ENCODE data around the gene PSMB10. TPM values are rescaled to one million over a fixed set of nuclear protein-coding genes. Genes with fewer than 3 reads are reported as not detected.

Gene PSMB10
- total RNA-seq, 1 experiment from 2014 or later, result 41.0 TPM

DNA sequence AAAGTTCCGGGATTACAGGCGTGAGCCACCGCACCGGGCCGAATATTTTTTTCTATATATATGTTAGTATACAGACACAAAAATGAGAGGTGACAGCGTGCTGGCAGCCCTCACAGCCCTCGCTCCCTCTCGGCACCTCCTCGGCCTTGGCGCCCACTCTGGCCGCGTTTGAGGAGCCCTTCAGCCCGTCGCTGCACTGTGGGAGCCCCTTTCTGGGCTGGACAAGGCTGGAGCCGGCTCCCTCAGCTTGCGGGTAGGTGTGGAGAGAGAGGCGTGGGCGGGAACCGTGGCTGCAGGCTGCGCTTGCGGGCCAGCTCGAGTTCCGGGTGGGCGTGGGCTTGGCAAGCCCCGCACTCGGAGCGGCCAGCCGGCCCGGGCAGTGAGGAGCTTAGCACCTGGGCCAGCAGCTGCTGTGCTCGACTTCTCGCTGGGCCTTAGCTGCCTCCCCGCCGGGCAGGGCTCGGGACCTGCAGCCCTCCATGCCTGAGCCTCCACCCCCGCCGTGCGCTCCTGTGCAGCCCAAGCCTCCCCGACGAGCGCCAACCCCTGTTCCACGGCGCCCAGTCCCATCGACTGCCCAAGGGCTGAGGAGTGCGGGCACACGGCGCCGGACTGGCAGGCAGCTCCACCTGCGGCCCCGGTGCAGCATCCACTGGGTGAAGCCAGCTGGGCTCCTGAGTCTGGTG is 45.5 kb upstream of the PSMB10 start:
- no peak overlapping the region for H3K27ac ChIP-seq (ENCODE audit: low read depth, low read length)
- CTCF ChIA-PET, result no interaction called here
- ATAC-seq, result no peak
- intact Hi-C loops (cut with micrococcal nuclease), result no loop called here
- H3K27me3 ChIP-seq (ENCODE audit: insufficient read depth, low read length), result no peaks in the 10 kb centered on the region
- H2AFZ ChIP-seq (ENCODE audit: low read depth, low read length, poor library complexity, severe bottlenecking), result no peak overlapping the region
- H3K79me2 ChIP-seq (ENCODE audit: insufficient read depth, low read length), result no peaks in the 10 kb centered on the region
- no peaks in the 10 kb centered on the region for H3K9me2 ChIP-seq (ENCODE audit: insufficient read depth)
- RAD21 ChIA-PET (ENCODE audit: low non-redundant PET in 1 of 2, low total read pairs in 2 of 2, uncharacterized antibody in 2 of 2, unreplicated experiment in 2 of 2), result no interaction called here
- DNase-seq (ENCODE audit: low read depth, low spot score), result no peak
- H3K9ac ChIP-seq (ENCODE audit: low read length), result no peak overlapping the region
- POLR2A ChIA-PET, result interaction anchor here (1.1 kb wide), 1 partner anchor 9 kb away, joined by 3 read pairs; no protein-coding TSS in a partner anchor
- no peaks in the 10 kb centered on the region for H4K20me1 ChIP-seq (ENCODE audit: insufficient read depth)
- H3K36me3 ChIP-seq (ENCODE audit: control insufficient read depth in 1 of 2, insufficient read depth in 2 of 2, low read length in 2 of 2), result no peaks in the 10 kb centered on the region
- no peaks in the 10 kb centered on the region for H3K4me1 ChIP-seq (ENCODE audit: control insufficient read depth in 1 of 2, insufficient read depth in 2 of 2, low read length in 2 of 2)
- no peak overlapping the region for H3K4me3 ChIP-seq (replicated peaks in 1 of 2; ENCODE audit: low read depth in 1 of 2, low read length in 2 of 2)
- BruUV-seq (replicated peaks), result no TSS peak
- H3K4me2 ChIP-seq (ENCODE audit: low read length), result no peak overlapping the region
- H3K9me3 ChIP-seq (ENCODE audit: control insufficient read depth in 1 of 2, insufficient read depth in 1 of 2, low read depth in 1 of 2, low read length in 2 of 2), result no peaks in the 10 kb centered on the region
- no peak for TF ChIP-seq JUND (IDR thresholded peaks at IDR 0.05)
- no peak for TF ChIP-seq FOSL1 (IDR thresholded peaks at IDR 0.05; ENCODE audit: low read depth)
- no peak for TF ChIP-seq CTCF (IDR thresholded peaks at IDR 0.05 in 2 of 3, conservative IDR thresholded peaks at IDR 0.05 in 1 of 3; ENCODE audit: borderline replicate concordance in 1 of 3, insufficient read depth in 1 of 3, low read depth in 2 of 3, low read length in 2 of 3)
- TF ChIP-seq SRF (IDR thresholded peaks at IDR 0.05; ENCODE audit: low read depth), result no peak

- TF ChIP-seq CTCF (IDR thresholded peaks at IDR 0.05 in 2 of 3, conservative IDR thresholded peaks at IDR 0.05 in 1 of 3; ENCODE audit: borderline replicate concordance in 1 of 3, insufficient read depth in 1 of 3, low read depth in 2 of 3, low read length in 2 of 3) (peak in 2 of 3 experiments; percentile 6 to 24; a peak in 1 of 6 replicates), SP1 (IDR thresholded peaks at IDR 0.05; ENCODE audit: low read depth) (no peak), EZH2phosphoT487 (IDR thresholded peaks at IDR 0.05; ENCODE audit: borderline replicate concordance) (no peak), TCF7L2 (IDR thresholded peaks at IDR 0.05; ENCODE audit: borderline replicate concordance, extremely low read depth, insufficient read depth, insufficient read length) (no peak)
- Histone ChIP-seq H3K36me3 (ENCODE audit: control insufficient read depth in 1 of 2, insufficient read depth in 2 of 2, low read length in 2 of 2) (no peaks in the 10 kb centered on the region), H3K4me3 (replicated peaks in 1 of 2; ENCODE audit: low read depth in 1 of 2, low read length in 2 of 2) (no peak within 1 kb of the TSS), H3K4me1 (ENCODE audit: control insufficient read depth in 1 of 2, insufficient read depth in 2 of 2, low read length in 2 of 2) (no peaks in the 10 kb centered on the region), H3K4me2 (ENCODE audit: low read length) (no peak within 1 kb of the TSS), H4K20me1 (ENCODE audit: insufficient read depth) (no peaks in the 10 kb centered on the region), H2AFZ (ENCODE audit: low read depth, low read length, poor library complexity, severe bottlenecking) (no peak within 1 kb of the TSS), H3K9me2 (ENCODE audit: insufficient read depth) (no peaks in the 10 kb centered on the region), H3K27ac (ENCODE audit: low read depth, low read length) (no peak within 1 kb of the TSS), H3K9me3 (ENCODE audit: control insufficient read depth in 1 of 2, insufficient read depth in 1 of 2, low read depth in 1 of 2, low read length in 2 of 2) (no peaks in the 10 kb centered on the region), H3K27me3 (ENCODE audit: insufficient read depth, low read length) (no peaks in the 10 kb centered on the region), H3K79me2 (ENCODE audit: insufficient read depth, low read length) (no peaks in the 10 kb centered on the region), H3K9ac (ENCODE audit: low read length) (no peak within 1 kb of the TSS)
- ATAC-seq, result no peak
- no peak for DNase-seq (ENCODE audit: low read depth, low spot score)
- intact Hi-C loops (cut with micrococcal nuclease), result no loop called here
- no TSS peak for BruUV-seq (replicated peaks)
- ChIA-PET RAD21 (ENCODE audit: low non-redundant PET in 1 of 2, low total read pairs in 2 of 2, uncharacterized antibody in 2 of 2, unreplicated experiment in 2 of 2) (no interaction called here), CTCF (interaction anchor here (1.4 kb wide), 1 partner anchor 18 kb away, joined by 4 read pairs; the partner anchor contains the start of gene DPEP2), POLR2A (no interaction called here)
These were observed 43.5 kb upstream of the PSMB10 start, which contains the start of gene DPEP3 for GRCh38 chr16:67979955-67980678. Gene DPEP3, minus strand, starts transcription at chr16:67980499. Its CDS starts 119 bp downstream, at chr16:67980380.

Data from HCT116 (cell line).